Neural crest cell (in vitro differentiated cells): ENCODE data around the gene TTYH2. TPM values are rescaled to one million over a fixed set of nuclear protein-coding genes. Genes with fewer than 3 reads are reported as not detected.

ENCODE experiments used
- DNase-seq: peaks from one replicate; pipeline ENCODE4 v3.0.0; 2021; ENCODE audit warnings: low read depth, mixed read lengths, low spot score
- H3K27ac Mint-ChIP-seq: one replicate; pipeline ENCODE4 v1.8.0; 2021; ENCODE audit warnings: mild to moderate bottlenecking, mixed read lengths; ENCODE audit not compliant: unreplicated experiment
- H3K27me3 Mint-ChIP-seq: 2 replicates; pipeline ENCODE4 v1.8.0; 2021; ENCODE audit warnings: low read depth, mild to moderate bottlenecking, mixed read lengths
- H3K36me3 Mint-ChIP-seq: 2 replicates; pipeline ENCODE4 v1.8.0; 2021; ENCODE audit warnings: low read depth, mild to moderate bottlenecking, mixed read lengths
- H3K4me1 Mint-ChIP-seq: 2 replicates; pipeline ENCODE4 v1.8.0; 2021; ENCODE audit warnings: mixed read lengths
- H3K4me3 Mint-ChIP-seq: one replicate; pipeline ENCODE4 v1.8.0; 2021; ENCODE audit warnings: mild to moderate bottlenecking, mixed read lengths
- H3K9me3 Mint-ChIP-seq: 2 replicates; pipeline ENCODE4 v1.8.0; 2021; ENCODE audit warnings: mixed read lengths
- CTCF ChIP-seq: fragments of 200-600 bp; sonication (generic); conservative IDR thresholded peaks from 2 replicates; pipeline ENCODE4 v1.5.0; 2021; ENCODE audit warnings: antibody characterized with exemption, mild to moderate bottlenecking
- total RNA-seq: library from RNA; stranded (reverse); gene quantifications from 2 replicates; pipeline ENCODE4 v1.2.1, GENCODE V29; 2021

Gene TTYH2
- total RNA-seq, 1 donor from 2014 or later, result 3.0 TPM

DNA sequence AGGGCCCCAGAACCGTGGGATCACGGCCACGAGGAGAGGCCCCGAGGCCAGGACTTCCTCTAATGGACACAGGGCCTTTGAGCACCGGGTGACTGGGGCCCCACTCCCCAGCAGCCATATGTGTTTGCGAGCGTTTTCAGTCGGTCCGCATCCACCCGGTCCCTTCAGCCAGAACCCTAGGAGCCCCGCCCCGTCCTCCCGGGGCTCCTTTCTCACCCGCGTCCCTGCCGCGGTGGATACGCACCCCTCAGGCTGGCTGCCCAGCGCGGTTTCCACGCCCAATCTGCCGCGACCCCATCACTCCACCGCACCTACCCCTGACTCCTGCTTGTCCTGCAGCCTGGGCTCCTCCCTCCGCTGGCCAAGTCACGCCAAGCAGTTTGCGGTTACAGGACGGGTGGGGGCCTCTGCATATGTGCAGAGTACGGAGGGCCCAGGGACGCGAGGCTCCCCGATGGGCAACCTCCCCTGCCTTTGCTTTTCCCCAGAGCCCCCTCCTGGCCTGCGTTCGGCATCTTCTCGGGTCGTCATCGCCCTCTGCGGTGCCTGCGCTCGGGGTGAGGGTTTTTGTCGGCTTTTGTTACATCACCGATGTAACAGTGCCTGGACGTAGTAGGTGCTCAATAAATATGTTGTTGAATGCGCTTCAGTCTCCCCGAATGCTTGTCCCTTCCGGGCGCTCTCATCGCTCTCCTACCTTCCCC lies 1.0 kb upstream of the TTYH2 start:
- Mint-ChIP-seq H3K9me3 (no peaks in the 10 kb centered on the region), H3K36me3 (peaks cover 24% of the 10 kb centered on the region), H3K4me3 (peak overlapping the region; percentile 89), H3K4me1 (peaks cover 66% of the 10 kb centered on the region), H3K27ac (peak overlapping the region; percentile 15), H3K27me3 (peaks cover 59% of the 10 kb centered on the region)
- no peak for DNase-seq
- TF ChIP-seq CTCF, result no peak

DNA sequence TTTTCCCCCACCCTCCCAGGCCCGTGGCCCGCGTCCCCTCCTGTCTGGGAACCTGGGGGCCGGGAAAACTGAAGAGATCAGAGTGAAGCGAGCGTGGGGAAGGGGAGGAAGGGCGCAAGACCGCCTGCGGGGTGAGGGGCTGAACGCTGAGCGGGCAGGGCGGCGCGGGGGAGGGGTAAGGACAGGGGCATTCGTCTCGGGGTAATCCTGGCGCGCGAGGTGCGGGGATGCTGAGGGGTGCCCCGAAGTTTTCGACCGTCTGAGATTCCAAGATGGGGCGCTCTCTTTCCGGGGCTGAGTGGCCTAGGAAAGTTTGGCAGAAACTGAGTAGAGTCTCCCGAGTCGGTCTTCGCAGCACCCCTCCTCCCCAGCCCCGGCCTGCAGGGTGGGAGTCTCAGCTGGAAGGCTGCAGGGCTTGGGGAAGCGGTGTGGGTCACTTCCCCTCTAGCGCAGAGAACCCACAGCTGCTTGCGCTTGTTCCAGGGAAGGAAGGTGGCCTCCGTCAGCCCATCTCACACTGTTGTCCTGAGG lies 555 bp downstream of the TTYH2 start:
- no peak for DNase-seq
- Mint-ChIP-seq H3K4me1 (peaks cover 57% of the 10 kb centered on the region), H3K4me3 (peak overlapping the region; percentile 67), H3K27me3 (peaks cover 62% of the 10 kb centered on the region), H3K27ac (no peak overlapping the region), H3K36me3 (peaks cover 15% of the 10 kb centered on the region), H3K9me3 (no peaks in the 10 kb centered on the region)
- TF ChIP-seq CTCF, result no peak

DNA sequence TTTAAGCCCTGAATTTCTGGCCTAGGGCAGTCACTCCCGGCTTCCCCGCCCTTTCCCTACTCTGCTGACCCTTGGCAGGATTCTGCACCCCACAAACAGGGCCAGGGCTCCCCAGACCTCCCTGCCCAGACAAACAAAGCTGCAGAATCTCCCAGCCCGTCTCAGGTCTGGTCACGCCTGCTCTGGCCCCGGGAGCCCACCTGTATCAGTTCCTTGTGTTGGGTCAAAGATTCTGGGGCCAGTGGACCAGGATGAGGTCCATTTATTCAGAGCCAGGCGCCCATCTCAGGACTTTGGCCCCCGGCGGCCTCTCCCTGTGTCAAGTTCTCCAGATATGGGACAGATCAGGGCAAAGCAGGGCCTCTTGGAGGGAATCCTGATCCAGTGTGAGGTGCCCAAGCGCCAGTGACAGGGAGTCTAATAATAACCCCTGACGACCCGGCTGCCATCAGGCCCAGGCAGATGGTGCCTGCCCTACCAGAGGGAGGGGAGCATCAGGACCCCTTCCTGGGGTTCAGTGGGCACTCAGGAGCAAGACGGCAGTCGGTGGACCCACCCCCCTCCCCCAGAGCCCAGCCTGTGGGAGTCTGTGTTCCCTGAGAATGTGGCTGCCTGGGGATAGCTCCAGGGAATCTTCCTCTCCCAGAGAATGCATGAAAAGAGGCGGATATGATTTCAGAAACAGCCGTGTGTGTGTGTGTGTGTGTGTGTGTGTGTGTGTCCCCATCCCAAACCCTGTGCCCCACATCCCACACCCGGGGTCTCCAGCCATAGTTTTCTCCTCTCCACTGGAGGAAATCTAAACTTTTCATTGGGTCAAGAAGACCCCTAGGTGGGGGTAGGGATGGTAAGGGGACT lies 1.3 kb downstream of the TTYH2 start:
- peaks cover 13% of the 10 kb centered on the region for H3K36me3 Mint-ChIP-seq
- H3K4me1 Mint-ChIP-seq, result peaks cover 50% of the 10 kb centered on the region
- no peaks in the 10 kb centered on the region for H3K9me3 Mint-ChIP-seq
- TF ChIP-seq CTCF, result no peak
- DNase-seq, result no peak
- H3K4me3 Mint-ChIP-seq, result peak overlapping the region; percentile 67
- peaks cover 62% of the 10 kb centered on the region for H3K27me3 Mint-ChIP-seq
- no peak overlapping the region for H3K27ac Mint-ChIP-seq

DNA sequence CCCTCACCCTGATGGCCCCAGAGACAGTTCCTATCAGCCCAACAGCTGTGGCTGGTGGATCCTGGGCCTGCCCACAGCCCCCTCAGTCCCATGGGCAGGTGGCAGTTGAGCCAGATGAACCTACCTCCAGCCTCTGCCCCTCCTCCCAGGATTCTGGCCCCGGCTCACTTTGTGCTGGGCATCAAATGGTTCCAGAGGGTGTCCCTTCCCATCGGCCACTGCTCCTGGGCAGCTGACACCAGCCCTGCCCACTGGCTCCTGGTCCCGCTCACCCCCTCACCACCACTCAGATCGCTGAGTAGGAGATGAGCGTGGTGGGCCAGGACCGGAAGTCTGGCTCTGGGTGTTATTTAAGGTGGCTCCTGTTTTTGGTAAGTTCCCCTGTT lies 2.0 kb downstream of the TTYH2 start:
- Mint-ChIP-seq H3K9me3 (no peaks in the 10 kb centered on the region), H3K27ac (no peak overlapping the region), H3K27me3 (peaks cover 58% of the 10 kb centered on the region), H3K36me3 (peaks cover 9% of the 10 kb centered on the region), H3K4me3 (peak overlapping the region; percentile 67), H3K4me1 (peaks cover 45% of the 10 kb centered on the region)
- DNase-seq, result no peak
- no peak for TF ChIP-seq CTCF

- DNase-seq, result no peak
- H3K4me1 Mint-ChIP-seq, result peaks cover 33% of the 10 kb centered on the region
- no peak overlapping the region for H3K4me3 Mint-ChIP-seq
- H3K27ac Mint-ChIP-seq, result no peak overlapping the region
- H3K9me3 Mint-ChIP-seq, result no peaks in the 10 kb centered on the region
- peaks cover 5% of the 10 kb centered on the region for H3K36me3 Mint-ChIP-seq
- TF ChIP-seq CTCF, result no peak
- H3K27me3 Mint-ChIP-seq, result peaks cover 51% of the 10 kb centered on the region
Measured at GRCh38 chr17:74216505-74216904, 3.1 kb downstream of the TTYH2 start.
